Activated CD4-positive, alpha-beta T cell treated with anti-CD3 and anti-CD28 coated beads, Interleukin-2, amount 50 U/mL, for 24 hours (primary cell): ENCODE data around the gene SLC8A1.

Source experiments
- DNase-seq, 2 donors: peaks; one replicate each; pipeline ENCODE4 v3.0.0-alpha.2; 2020; ENCODE audit warnings: low read depth in 1 of 2, low spot score in 1 of 2

The SLC8A1 gene

GRCh38 chr2:40451918-40452605, at the start of gene SLC8A1:
Gene SLC8A1 (minus strand): TSS chr2:40452090.
- no peak for DNase-seq

GRCh38 chr2:40499437-40499836, 47.5 kb upstream of the SLC8A1 start:
- DNase-seq, result no peak

GRCh38 chr2:40497251-40497859, 45.5 kb upstream of the SLC8A1 start:
- DNase-seq, result no peak

GRCh38 chr2:40489678-40489960, 37.7 kb upstream of the SLC8A1 start:
- no peak for DNase-seq

- no peak for DNase-seq
Measured at GRCh38 chr2:40488927-40489677, 37.2 kb upstream of the SLC8A1 start.

GRCh38 chr2:40488101-40488601, 36.3 kb upstream of the SLC8A1 start:
- DNase-seq, result no peak

GRCh38 chr2:40487602-40488001, 35.7 kb upstream of the SLC8A1 start:
- no peak for DNase-seq

GRCh38 chr2:40485854-40486253, 34.0 kb upstream of the SLC8A1 start:
- DNase-seq, result no peak

GRCh38 chr2:40485318-40485717, 33.4 kb upstream of the SLC8A1 start:
- no peak for DNase-seq

GRCh38 chr2:40483549-40484243, 31.8 kb upstream of the SLC8A1 start:
- no peak for DNase-seq

GRCh38 chr2:40480596-40480995, 28.7 kb upstream of the SLC8A1 start:
- no peak for DNase-seq

- no peak for DNase-seq
Measured at GRCh38 chr2:40480073-40480472, 28.2 kb upstream of the SLC8A1 start.

GRCh38 chr2:40477361-40477760, 25.5 kb upstream of the SLC8A1 start:
- DNase-seq, result no peak

GRCh38 chr2:40476436-40476835, 24.5 kb upstream of the SLC8A1 start:
- DNase-seq, result no peak

GRCh38 chr2:40474306-40474705, 22.4 kb upstream of the SLC8A1 start:
- DNase-seq, result no peak

- no peak for DNase-seq
Measured at GRCh38 chr2:40471866-40472265, 20.0 kb upstream of the SLC8A1 start.

GRCh38 chr2:40470822-40471813, 19.2 kb upstream of the SLC8A1 start:
- DNase-seq, result no peak

GRCh38 chr2:40466935-40467572, 15.2 kb upstream of the SLC8A1 start:
- no peak for DNase-seq

- DNase-seq, result no peak
Measured at GRCh38 chr2:40466332-40466906, 14.5 kb upstream of the SLC8A1 start.

- no peak for DNase-seq
Measured at GRCh38 chr2:40463112-40463511, 11.2 kb upstream of the SLC8A1 start.
